Measurements from ENCODE around the gene EFR3B. TPM values are rescaled to one million over a fixed set of nuclear protein-coding genes. Genes with fewer than 3 reads are reported as not detected.

EFR3B gene
- total RNA-seq, 2 donors from 2014 or later = 11.0 to 11.8 TPM

- Mint-ChIP-seq H3K4me1 (no peaks in the 10 kb centered on the region), H3K36me3 (ENCODE audit: low read depth) (no peaks in the 10 kb centered on the region), H3K27ac (no peak overlapping the region), H3K27me3 (ENCODE audit: insufficient read depth) (no peaks in the 10 kb centered on the region), H3K4me3 (no peak overlapping the region), H3K9me3 (no peaks in the 10 kb centered on the region)
- 95 to 97% methylated on average over 9 of the region's 9 CpGs for WGBS, 2 experiments (ENCODE audit: insufficient coverage in 1 of 2, insufficient read length in 1 of 2)
- DNase-seq = no peak
- Histone ChIP-seq H3K4me3 (ENCODE audit: low read length) (no peak overlapping the region), H3K27ac (ENCODE audit: low read depth, low read length) (no peak overlapping the region), H3K4me1 (ENCODE audit: control insufficient read depth, insufficient read depth, low read length) (no peaks in the 10 kb centered on the region), H3K27me3 (ENCODE audit: control insufficient read depth, insufficient read depth, low read length, poor library complexity, severe bottlenecking) (no peaks in the 10 kb centered on the region), H3K9me3 (ENCODE audit: control insufficient read depth, low read length) (no peaks in the 10 kb centered on the region), H3K9ac (ENCODE audit: extremely low read depth, low read length, poor library complexity, severe bottlenecking) (no peak overlapping the region), H3K36me3 (ENCODE audit: control insufficient read depth, insufficient read depth, low read length) (no peaks in the 10 kb centered on the region)
- no peak for TF ChIP-seq CTCF (conservative IDR thresholded peaks at IDR 0.05)
These were observed 15.8 kb upstream of the EFR3B start for GRCh38 chr2:25026008-25026530.

- H3K9me3 Mint-ChIP-seq = peaks cover 2% of the 10 kb centered on the region
- 73% methylated on average over 4 of the region's 4 CpGs for WGBS, 2 experiments (ENCODE audit: insufficient coverage in 1 of 2, insufficient read length in 1 of 2)
- Histone ChIP-seq H3K27me3 (ENCODE audit: control insufficient read depth, insufficient read depth, low read length, poor library complexity, severe bottlenecking) (peaks cover 8% of the 10 kb centered on the region), H3K27ac (ENCODE audit: low read depth, low read length) (no peak overlapping the region), H3K36me3 (ENCODE audit: control insufficient read depth, insufficient read depth, low read length) (no peaks in the 10 kb centered on the region), H3K4me1 (ENCODE audit: control insufficient read depth, insufficient read depth, low read length) (no peaks in the 10 kb centered on the region), H3K9me3 (ENCODE audit: control insufficient read depth, low read length) (no peaks in the 10 kb centered on the region), H3K4me3 (ENCODE audit: low read length) (no peak overlapping the region), H3K9ac (ENCODE audit: extremely low read depth, low read length, poor library complexity, severe bottlenecking) (no peak overlapping the region)
- no peak for DNase-seq
- H3K36me3 Mint-ChIP-seq (ENCODE audit: low read depth) = no peaks in the 10 kb centered on the region
- no peak overlapping the region for H3K27ac Mint-ChIP-seq
- no peak overlapping the region for H3K4me3 Mint-ChIP-seq
- no peak for TF ChIP-seq CTCF (conservative IDR thresholded peaks at IDR 0.05)
- H3K27me3 Mint-ChIP-seq (ENCODE audit: insufficient read depth) = peaks cover 14% of the 10 kb centered on the region
- peaks cover 6% of the 10 kb centered on the region for H3K4me1 Mint-ChIP-seq
These were observed 12.7 kb upstream of the EFR3B start for GRCh38 chr2:25029183-25029554.

DNA sequence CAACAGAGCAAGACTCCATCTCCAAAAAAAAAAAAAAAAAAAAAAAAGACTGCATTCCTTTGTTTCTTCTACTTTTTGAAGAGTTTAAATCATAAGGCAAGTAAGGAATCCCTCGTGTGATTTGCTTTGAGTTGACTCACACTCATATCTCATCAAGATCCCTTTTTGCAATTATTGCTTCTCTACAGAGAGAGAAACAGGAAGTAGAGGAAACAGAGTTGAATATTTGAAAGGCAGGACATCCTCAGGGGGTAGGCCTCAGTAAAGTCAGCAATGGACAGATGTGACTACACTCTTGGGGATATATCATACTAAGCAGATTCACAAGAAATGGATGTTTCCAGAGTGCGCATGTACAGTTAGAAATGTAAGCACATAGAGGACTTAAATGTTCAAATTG is 11.2 kb upstream of the EFR3B start:
- TF ChIP-seq CTCF (conservative IDR thresholded peaks at IDR 0.05) = no peak
- DNase-seq = no peak
- no peak overlapping the region for H3K9ac ChIP-seq (ENCODE audit: extremely low read depth, low read length, poor library complexity, severe bottlenecking)
- H3K4me1 ChIP-seq (ENCODE audit: control insufficient read depth, insufficient read depth, low read length) = no peaks in the 10 kb centered on the region
- 88 to 100% methylated on average over 2 of the region's 2 CpGs for WGBS, 2 experiments (ENCODE audit: insufficient coverage in 1 of 2, insufficient read length in 1 of 2)
- H3K4me1 Mint-ChIP-seq = peaks cover 6% of the 10 kb centered on the region
- peaks cover 9% of the 10 kb centered on the region for H3K27me3 ChIP-seq (ENCODE audit: control insufficient read depth, insufficient read depth, low read length, poor library complexity, severe bottlenecking)
- H3K4me3 ChIP-seq (ENCODE audit: low read length) = no peak overlapping the region
- peaks cover 4% of the 10 kb centered on the region for H3K9me3 Mint-ChIP-seq
- no peaks in the 10 kb centered on the region for H3K36me3 Mint-ChIP-seq (ENCODE audit: low read depth)
- no peak overlapping the region for H3K27ac Mint-ChIP-seq
- H3K27me3 Mint-ChIP-seq (ENCODE audit: insufficient read depth) = peaks cover 24% of the 10 kb centered on the region
- H3K27ac ChIP-seq (ENCODE audit: low read depth, low read length) = no peak overlapping the region
- no peaks in the 10 kb centered on the region for H3K9me3 ChIP-seq (ENCODE audit: control insufficient read depth, low read length)
- H3K4me3 Mint-ChIP-seq = no peak overlapping the region
- H3K36me3 ChIP-seq (ENCODE audit: control insufficient read depth, insufficient read depth, low read length) = no peaks in the 10 kb centered on the region

Data from endodermal cell (in vitro differentiated cells).